A549 (cell line): ENCODE results near the gene NOS2. TPM values are rescaled to one million over a fixed set of nuclear protein-coding genes. Genes with fewer than 3 reads are reported as not detected.
"Not testable (repeated sequence)": the region's sequence is repeated elsewhere in the genome, so short reads cannot be mapped to it uniquely, and the experiment has no call there.

Experiments used
- ATAC-seq, 2 experiments: fragments of 200-7000 bp in 1 of 2; fragments of >200 bp in 1 of 2; cut with Nextera tagmentation in 1 of 2; cut with Tn5 transposase in 1 of 2; 3 replicates each; pipeline versions ENCODE4 v1.8.0 to v1.9.1; 2018 to 2020; ENCODE audit warnings: mild to moderate bottlenecking in 1 of 2, moderate library complexity in 1 of 2
- CTCF ChIA-PET: fragments of 300-600 bp; sonication (Branson Sonifier 250); formaldehyde crosslinking; extraction: SDS; loops from one replicate; lab custom pipeline; 2021; ENCODE audit warnings: antibody characterized with exemption, inconsistent platforms; lab: Yijun Ruan, JAX
- POLR2A ChIA-PET: fragments of 350-600 bp; formaldehyde crosslinking; extraction: SDS; loops from one replicate; lab custom pipeline; 2021; ENCODE audit warnings: antibody characterized with exemption, inconsistent platforms; lab: Yijun Ruan, JAX
- DNase-seq, 2 experiments: peaks; one replicate each; pipeline versions ENCODE4 v3.0.0 to v3.0.0-alpha.2; 2011 to 2016; ENCODE audit warnings: low read depth in 1 of 2, low spot score in 1 of 2
- FAIRE-seq: peaks from 2 replicates; lab custom pipeline; 2011; peaks lifted over from hg19 to GRCh38; lab: Jason Lieb, UNC
- H3K27ac ChIP-seq, 2 experiments: fragments of >200 bp; sonication (Bioruptor Twin); formaldehyde crosslinking; 3 replicates each; pipeline ENCODE4 v1.5.1; 2016 to 2017
- H3K4me1 ChIP-seq: fragments of >200 bp; sonication (Bioruptor Twin); formaldehyde crosslinking; 3 replicates; pipeline ENCODE4 v1.6.1; 2016
- H3K4me2 ChIP-seq: fragments of >200 bp; sonication (Bioruptor Twin); formaldehyde crosslinking; 3 replicates; pipeline ENCODE4 v1.6.1; 2016
- H3K4me3 ChIP-seq: fragments of >200 bp; sonication (Bioruptor Twin); formaldehyde crosslinking; 3 replicates; pipeline ENCODE4 v1.5.1; 2016
- H3K9me3 ChIP-seq: fragments of >200 bp; sonication (Bioruptor Twin); formaldehyde crosslinking; 3 replicates; pipeline ENCODE4 v1.6.1; 2016
- BHLHE40 ChIP-seq: IDR thresholded peaks from 2 replicates; pipeline ENCODE4 v1.6.1; 2012; ENCODE audit warnings: low read depth, low read length, inconsistent platforms
- CBX2 ChIP-seq: fragments of 200-600 bp; sonication (generic); IDR thresholded peaks from 2 replicates; pipeline ENCODE4 v1.6.1; 2016; ENCODE audit warnings: low read depth, mild to moderate bottlenecking, borderline replicate concordance
- CBX8 ChIP-seq: fragments of 200-600 bp; sonication (generic); IDR thresholded peaks from 2 replicates; pipeline ENCODE4 v1.6.1; 2016
- CTCF ChIP-seq: fragments of >200 bp; sonication (Bioruptor Twin); formaldehyde crosslinking; IDR thresholded peaks from 3 replicates; pipeline ENCODE4 v1.5.1; 2016
- EHF ChIP-seq: fragments of 250-450 bp; sonication (Bioruptor Pico); IDR thresholded peaks from 2 replicates; pipeline ENCODE4 v1.5.0; 2020; ENCODE audit warnings: mild to moderate bottlenecking
- HEYL ChIP-seq: fragments of 250-450 bp; sonication (Bioruptor Pico); IDR thresholded peaks from 2 replicates; pipeline ENCODE4 v1.8.0; 2021; ENCODE audit warnings: mild to moderate bottlenecking, moderate library complexity
- JUNB ChIP-seq: fragments of >200 bp; sonication (Bioruptor Twin); formaldehyde crosslinking; IDR thresholded peaks from 2 replicates; pipeline ENCODE4 v1.6.1; 2016
- MAFK ChIP-seq: fragments of 450-650 bp; IDR thresholded peaks from 2 replicates; pipeline ENCODE4 v1.6.1; 2014; ENCODE audit not compliant: partially characterized antibody
- ZC3H11A ChIP-seq: fragments of 450-650 bp; IDR thresholded peaks from 2 replicates; pipeline ENCODE4 v1.6.1; 2014; ENCODE audit warnings: antibody characterized with exemption, mild to moderate bottlenecking
- WGBS: methylation state at CpG from one replicate; pipeline ENCODE4 v1.1.6; 2017; ENCODE audit errors: missing lambda C conversion rate; 5-methylcytosine and 5-hydroxymethylcytosine counted together
- polyA plus RNA-seq, 4 experiments: library from polyadenylated mRNA; depleted of rRNA in 3 of 4; stranded (reverse); fragments of >200 nt; fragmentation: RNase III in 1 of 4; extraction: RNeasy Plus Mini Kit Qiagen cat#74134 plus additional on column Dnase treatment in 1 of 4; gene quantifications; 2 replicates in 3 of 4; 3 replicates in 1 of 4; pipeline ENCODE4 v1.2.3, GENCODE V29; 2011 to 2017
- small RNA-seq, 6 experiments: library from RNA; depleted of rRNA; stranded (forward); fragments of <200 nt; gene quantifications; one replicate each; pipeline ENCODE3, GENCODE V24; 2012

NOS2 gene
- polyA plus RNA-seq, 2 of the 4 experiments (the other 2 are of a cell fraction): 0.08 to 0.17 TPM

- TF ChIP-seq MAFK: peak; percentile 44
- TF ChIP-seq, all 56 proteins: peak for 1; not testable (repeated sequence) for 55
- WGBS: 65% methylated on average over 6 of the region's 6 CpGs
- POLR2A ChIA-PET, H3K4me1 ChIP-seq, H3K4me2 ChIP-seq, FAIRE-seq, H3K9me3 ChIP-seq, H3K27ac ChIP-seq, H3K4me3 ChIP-seq: not testable (repeated sequence)
- CTCF ChIA-PET: interaction anchor here (0.7 to 2.1 kb wide), 4 partner anchors 11 to 168 kb away, joined by 3 to 9 read pairs (median 4); partner anchors contain the start of gene LYRM9
- DNase-seq (peak in 1 of 2 experiments; percentile 38), ATAC-seq (peak in 1 of 2 experiments; percentile 26; a peak in 1 of 6 replicates)
Observed at GRCh38 chr17:27725982-27726381, 74.3 kb downstream of the NOS2 start.

- POLR2A ChIA-PET: no interaction called here
- ATAC-seq: no peak
Observed at GRCh38 chr17:27721797-27722196, 78.5 kb downstream of the NOS2 start.

More at GRCh38 chr17:27721797-27722196, 78.5 kb downstream of the NOS2 start:
- Histone ChIP-seq H3K4me2 (no peak overlapping the region), H3K9me3 (0 out of 3 replicates have a peak, but pooled peaks cover 4% of the 10 kb centered on the region), H3K27ac (no peak overlapping the region), H3K4me1 (no peaks in the 10 kb centered on the region), H3K4me3 (no peak overlapping the region)
- no peak for FAIRE-seq
- DNase-seq: no peak
- TF ChIP-seq BHLHE40 (no peak), CTCF (no peak), JUNB (no peak), EHF (no peak), CBX2 (no peak), CBX8 (no peak), HEYL (CRISPR knock-in tag) (no peak), ZC3H11A (no peak)
- TF ChIP-seq, all 56 proteins: peak for 0
- 23% methylated on average over 3 of the region's 3 CpGs for WGBS
- CTCF ChIA-PET: no interaction called here

Small RNA genes within 50 kb of the gene (small RNA-seq; reads per million reads assigned to genes)
- gene AC130289.1 (0 reads per million in 6 experiments), gene AC130289.2 (0 reads per million in 6 experiments)

Other genes with a start within 250 kb of the NOS2 start
- gene LGALS9, start 169.3 kb downstream of the NOS2 start, polyA plus RNA-seq (2011; rRNA removed): 1.2 and 1.8 TPM in 2 replicates
- 1.3 to 1.6 TPM (median 1.5 TPM) in 3 replicates for gene LGALS9, start 169.3 kb downstream of the NOS2 start, polyA plus RNA-seq (2017; fragmentation: RNase III; extraction: RNeasy Plus Mini Kit Qiagen cat#74134 plus additional on column Dnase treatment)
- gene LYRM9, start 92.8 kb upstream of the NOS2 start, polyA plus RNA-seq (2011; rRNA removed): 2.5 and 2.7 TPM in 2 replicates
- 1.4 to 2.0 TPM (median 1.8 TPM) in 3 replicates for gene LYRM9, start 92.8 kb upstream of the NOS2 start, polyA plus RNA-seq (2017; fragmentation: RNase III; extraction: RNeasy Plus Mini Kit Qiagen cat#74134 plus additional on column Dnase treatment)
- gene NLK, start 242.1 kb upstream of the NOS2 start, polyA plus RNA-seq (2011; rRNA removed): 26.5 and 45.3 TPM in 2 replicates
- gene NLK, start 242.1 kb upstream of the NOS2 start, polyA plus RNA-seq (2017; fragmentation: RNase III; extraction: RNeasy Plus Mini Kit Qiagen cat#74134 plus additional on column Dnase treatment): 10.8 to 11.9 TPM (median 11.8 TPM) in 3 replicates